ACC112 (cell line): ENCODE measurements around the gene NUCB1.

ENCODE experiments used
- H2AFZ ChIP-seq: fragments of 200-600 bp; sonication (generic); one replicate; pipeline ENCODE4 v1.6.0; 2017; ENCODE audit warnings: antibody characterized with exemption, low read length; ENCODE audit not compliant: unreplicated experiment
- H3K27ac ChIP-seq: fragments of 200-600 bp; sonication (generic); 2 replicates; pipeline ENCODE4 v1.5.1; 2014; ENCODE audit warnings: low read depth, mild to moderate bottlenecking, antibody characterized with exemption, low read length, moderate library complexity
- H3K27me3 ChIP-seq: fragments of 200-600 bp; sonication (generic); 2 replicates; pipeline ENCODE4 v1.6.1; 2014; ENCODE audit warnings: mild to moderate bottlenecking, antibody characterized with exemption, low read length, moderate library complexity, mixed read lengths; ENCODE audit not compliant: insufficient read depth
- H3K36me3 ChIP-seq: fragments of 200-600 bp; sonication (generic); 2 replicates; pipeline ENCODE4 v1.6.1; 2016; ENCODE audit warnings: mild to moderate bottlenecking, antibody characterized with exemption, low read length, moderate library complexity, mixed read lengths; ENCODE audit not compliant: insufficient read depth
- H3K4me1 ChIP-seq: fragments of 200-600 bp; sonication (generic); one replicate; pipeline ENCODE4 v1.6.1; 2016; ENCODE audit warnings: low read length, mixed read lengths; ENCODE audit not compliant: insufficient read depth, unreplicated experiment, control insufficient read depth
- H3K4me3 ChIP-seq: fragments of 200-600 bp; sonication (generic); 2 replicates; pipeline ENCODE4 v1.5.1; 2014; ENCODE audit warnings: mild to moderate bottlenecking, low read depth, low read length
- H3K79me2 ChIP-seq: fragments of 200-600 bp; sonication (generic); one replicate; pipeline ENCODE4 v1.6.0; 2016; ENCODE audit warnings: low read length; ENCODE audit not compliant: control insufficient read depth, unreplicated experiment, insufficient read depth

The NUCB1 gene

GRCh38 chr19:48899781-48900476 is at the start of gene NUCB1:
TSS of gene NUCB1 (plus strand) at chr19:48900312. CDS start at chr19:48900797, 485 bp downstream.
- peak within 1 kb of the TSS; percentile 88 for H3K4me3 ChIP-seq
- H3K27me3 ChIP-seq: no peaks in the 10 kb centered on the region
- H2AFZ ChIP-seq: peak within 1 kb of the TSS; percentile 74
- H3K27ac ChIP-seq: peak within 1 kb of the TSS; percentile 79
- H3K36me3 ChIP-seq: no peaks in the 10 kb centered on the region
- H3K4me1 ChIP-seq: no peaks in the 10 kb centered on the region
- H3K79me2 ChIP-seq: peaks cover 15% of the 10 kb centered on the region

- H3K27ac ChIP-seq: no peak overlapping the region
Measured at GRCh38 chr19:48852292-48852691, 47.8 kb upstream of the NUCB1 start.

GRCh38 chr19:48853483-48853882 is 46.6 kb upstream of the NUCB1 start:
- Histone ChIP-seq H3K79me2 (no peaks in the 10 kb centered on the region), H3K27me3 (no peaks in the 10 kb centered on the region), H3K4me1 (no peaks in the 10 kb centered on the region), H3K4me3 (no peak overlapping the region), H3K27ac (no peak overlapping the region), H2AFZ (no peak overlapping the region), H3K36me3 (no peaks in the 10 kb centered on the region; the same call in 1 of the 2 replicates)

More at GRCh38 chr19:48852292-48852691, 47.8 kb upstream of the NUCB1 start:
- Histone ChIP-seq H3K4me3 (no peak overlapping the region), H2AFZ (no peak overlapping the region), H3K36me3 (no peaks in the 10 kb centered on the region; the same call in 1 of the 2 replicates), H3K4me1 (no peaks in the 10 kb centered on the region), H3K79me2 (no peaks in the 10 kb centered on the region), H3K27me3 (no peaks in the 10 kb centered on the region)

GRCh38 chr19:48854103-48854502 is 46.0 kb upstream of the NUCB1 start:
- Histone ChIP-seq H3K27ac (no peak overlapping the region), H3K36me3 (no peaks in the 10 kb centered on the region; the same call in 1 of the 2 replicates), H3K4me1 (no peaks in the 10 kb centered on the region), H3K27me3 (no peaks in the 10 kb centered on the region), H3K79me2 (no peaks in the 10 kb centered on the region), H3K4me3 (no peak overlapping the region), H2AFZ (no peak overlapping the region)

GRCh38 chr19:48856921-48857320 is 43.2 kb upstream of the NUCB1 start:
- Histone ChIP-seq H3K4me3 (no peak overlapping the region), H3K36me3 (peaks cover 5% of the 10 kb centered on the region), H3K79me2 (no peaks in the 10 kb centered on the region)

GRCh38 chr19:48858984-48859710 is 41.0 kb upstream of the NUCB1 start:
- Histone ChIP-seq H3K27me3 (no peaks in the 10 kb centered on the region), H2AFZ (no peak overlapping the region), H3K4me1 (no peaks in the 10 kb centered on the region), H3K4me3 (no peak overlapping the region), H3K36me3 (peaks cover 9% of the 10 kb centered on the region), H3K27ac (no peak overlapping the region), H3K79me2 (no peaks in the 10 kb centered on the region)

More at GRCh38 chr19:48856921-48857320, 43.2 kb upstream of the NUCB1 start:
- no peaks in the 10 kb centered on the region for H3K27me3 ChIP-seq
- H3K27ac ChIP-seq: no peak overlapping the region
- no peak overlapping the region for H2AFZ ChIP-seq
- no peaks in the 10 kb centered on the region for H3K4me1 ChIP-seq

- H3K27me3 ChIP-seq: no peaks in the 10 kb centered on the region
- H3K4me1 ChIP-seq: no peaks in the 10 kb centered on the region
- peaks cover 14% of the 10 kb centered on the region for H3K36me3 ChIP-seq
- H2AFZ ChIP-seq: no peak overlapping the region
- H3K27ac ChIP-seq: no peak overlapping the region
- H3K4me3 ChIP-seq: no peak overlapping the region
- H3K79me2 ChIP-seq: peaks cover 3% of the 10 kb centered on the region
Measured at GRCh38 chr19:48859711-48860572, 40.2 kb upstream of the NUCB1 start.

GRCh38 chr19:48861313-48861712 is 38.8 kb upstream of the NUCB1 start:
- peaks cover 2% of the 10 kb centered on the region for H3K4me1 ChIP-seq
- H3K27me3 ChIP-seq: no peaks in the 10 kb centered on the region
- H2AFZ ChIP-seq: no peak overlapping the region
- peaks cover 15% of the 10 kb centered on the region for H3K36me3 ChIP-seq
- no peak overlapping the region for H3K27ac ChIP-seq
- H3K79me2 ChIP-seq: peaks cover 8% of the 10 kb centered on the region
- no peak overlapping the region for H3K4me3 ChIP-seq

- H2AFZ ChIP-seq: no peak overlapping the region
- no peaks in the 10 kb centered on the region for H3K27me3 ChIP-seq
- H3K36me3 ChIP-seq: peaks cover 15% of the 10 kb centered on the region
- no peak overlapping the region for H3K27ac ChIP-seq
- H3K4me3 ChIP-seq: no peak overlapping the region
- peaks cover 5% of the 10 kb centered on the region for H3K4me1 ChIP-seq
- peaks cover 22% of the 10 kb centered on the region for H3K79me2 ChIP-seq
Measured at GRCh38 chr19:48862827-48863226, 37.3 kb upstream of the NUCB1 start.

GRCh38 chr19:48866692-48867091 is 33.4 kb upstream of the NUCB1 start:
- H3K27ac ChIP-seq: peak overlapping the region; percentile 55
- peaks cover 22% of the 10 kb centered on the region for H3K79me2 ChIP-seq
- peaks cover 10% of the 10 kb centered on the region; the same call in 1 of the 2 replicates for H3K36me3 ChIP-seq
- H3K4me1 ChIP-seq: peaks cover 12% of the 10 kb centered on the region
- H2AFZ ChIP-seq: no peak overlapping the region
- H3K27me3 ChIP-seq: no peaks in the 10 kb centered on the region
- H3K4me3 ChIP-seq: peak overlapping the region; percentile 97
